Tibial artery (tissue), 4 donors: ENCODE data around the gene BAAT.

Experiments
- DNase-seq, 2 donors: peaks; one replicate each; pipeline ENCODE4 v3.0.0-alpha.2; 2019
- H3K27ac ChIP-seq, 2 donors: fragments of 200-600 bp; sonication (generic) in 1 of 2; 1 replicate in 1 of 2; 2 replicates in 1 of 2; pipeline ENCODE4 v1.5.1; 2018 to 2019; ENCODE audit warnings: mild to moderate bottlenecking in 1 of 2
- H3K27me3 ChIP-seq, 2 donors: fragments of 200-600 bp; sonication (generic) in 1 of 2; one replicate each; pipeline versions ENCODE4 v1.5.1 to v1.6.0; 2016 to 2019
- H3K36me3 ChIP-seq, 3 donors: fragments of 200-600 bp; sonication (generic) in 2 of 3; one replicate each; pipeline ENCODE4 v1.5.1; 2016 to 2019; ENCODE audit warnings: mild to moderate bottlenecking in 2 of 3
- H3K4me1 ChIP-seq, 4 donors: fragments of 200-600 bp; sonication (generic) in 2 of 4; 1 replicate in 3 of 4; 2 replicates in 1 of 4; pipeline ENCODE4 v1.5.1; 2016 to 2019
- H3K4me3 ChIP-seq, 2 donors: fragments of 200-600 bp; sonication (generic) in 1 of 2; 1 replicate in 1 of 2; 2 replicates in 1 of 2; pipeline ENCODE4 v1.5.1; 2018 to 2019; ENCODE audit warnings: mild to moderate bottlenecking in 2 of 2
- H3K9me3 ChIP-seq, 3 donors: fragments of 200-600 bp; sonication (generic) in 1 of 3; one replicate each; pipeline ENCODE4 v1.5.1; 2016 to 2019
- intact Hi-C: fragments of 100-400 bp; cut with DNase I; formaldehyde crosslinking; loops from one replicate; pipeline ENCODE4 v1.15.0; 2023; ENCODE audit warnings: low total_unique reads
- TF ChIP-seq, protein P1 (sequence below), 2 experiments: fragments of 200-600 bp in 1 of 2; fragments of 450-650 bp in 1 of 2; IDR thresholded peaks; one replicate each; pipeline ENCODE4 v1.5.1; 2017 to 2019; ENCODE audit warnings: antibody characterized with exemption in 2 of 2, mild to moderate bottlenecking in 1 of 2, moderate library complexity in 1 of 2

The BAAT gene

DNA sequence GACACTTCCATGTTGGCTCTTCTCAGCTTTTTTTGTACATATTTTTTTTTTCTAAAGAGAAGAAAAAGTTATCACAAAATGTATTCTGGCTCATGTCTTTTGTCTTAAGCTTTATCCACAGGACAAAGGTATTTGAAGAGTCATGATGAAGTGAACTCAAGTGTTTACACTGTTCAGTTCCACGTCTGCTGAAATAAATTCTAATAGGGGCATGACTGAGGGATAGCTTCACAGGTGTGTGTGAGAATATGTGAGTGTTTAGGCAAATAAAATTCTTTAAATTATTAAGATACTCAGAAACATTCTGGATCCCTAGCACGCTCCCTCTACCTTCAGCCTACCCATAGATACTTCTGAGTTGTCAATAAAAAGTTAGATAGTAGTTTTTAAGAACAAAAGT is 59.8 kb downstream of the BAAT start:
- TF ChIP-seq, protein P1, sequence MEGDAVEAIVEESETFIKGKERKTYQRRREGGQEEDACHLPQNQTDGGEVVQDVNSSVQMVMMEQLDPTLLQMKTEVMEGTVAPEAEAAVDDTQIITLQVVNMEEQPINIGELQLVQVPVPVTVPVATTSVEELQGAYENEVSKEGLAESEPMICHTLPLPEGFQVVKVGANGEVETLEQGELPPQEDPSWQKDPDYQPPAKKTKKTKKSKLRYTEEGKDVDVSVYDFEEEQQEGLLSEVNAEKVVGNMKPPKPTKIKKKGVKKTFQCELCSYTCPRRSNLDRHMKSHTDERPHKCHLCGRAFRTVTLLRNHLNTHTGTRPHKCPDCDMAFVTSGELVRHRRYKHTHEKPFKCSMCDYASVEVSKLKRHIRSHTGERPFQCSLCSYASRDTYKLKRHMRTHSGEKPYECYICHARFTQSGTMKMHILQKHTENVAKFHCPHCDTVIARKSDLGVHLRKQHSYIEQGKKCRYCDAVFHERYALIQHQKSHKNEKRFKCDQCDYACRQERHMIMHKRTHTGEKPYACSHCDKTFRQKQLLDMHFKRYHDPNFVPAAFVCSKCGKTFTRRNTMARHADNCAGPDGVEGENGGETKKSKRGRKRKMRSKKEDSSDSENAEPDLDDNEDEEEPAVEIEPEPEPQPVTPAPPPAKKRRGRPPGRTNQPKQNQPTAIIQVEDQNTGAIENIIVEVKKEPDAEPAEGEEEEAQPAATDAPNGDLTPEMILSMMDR (IDR thresholded peaks at IDR 0.05): no peak
- intact Hi-C loops: no loop called here
- no peaks in the 10 kb centered on the region for H3K36me3 ChIP-seq
- H3K9me3 ChIP-seq: no peaks in the 10 kb centered on the region
- H3K4me3 ChIP-seq: no peak overlapping the region
- no peaks in the 10 kb centered on the region for H3K4me1 ChIP-seq
- no peak overlapping the region for H3K27ac ChIP-seq
- no peak for DNase-seq
- no peaks in the 10 kb centered on the region for H3K27me3 ChIP-seq

DNA sequence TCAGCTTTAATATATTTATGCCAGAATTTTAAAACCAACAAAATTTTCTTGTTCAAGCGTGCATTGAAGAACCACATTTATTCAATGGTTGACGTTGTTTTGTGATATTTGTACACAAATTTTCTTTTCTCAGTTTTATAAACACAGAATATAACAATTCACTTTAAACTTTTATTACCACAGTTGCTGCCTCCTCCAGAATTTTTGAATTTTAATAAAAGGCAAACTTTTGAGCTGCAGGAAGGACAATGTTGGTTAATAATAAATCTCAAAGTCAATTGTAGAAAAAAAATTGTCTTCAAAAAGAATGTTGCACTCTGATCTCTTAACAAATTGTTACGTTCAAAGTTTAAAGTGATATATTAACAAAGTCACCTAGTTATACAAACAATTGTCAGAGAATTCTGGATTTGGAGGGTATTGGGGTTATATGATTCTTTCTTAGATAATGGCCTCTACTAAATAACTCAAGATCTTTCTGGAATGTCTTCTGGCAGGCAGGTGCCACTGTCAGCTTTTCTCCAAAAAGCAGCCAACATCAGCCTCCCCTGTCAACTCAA is 60.5 kb downstream of the BAAT start:
- H3K27me3 ChIP-seq: no peaks in the 10 kb centered on the region
- no peak overlapping the region for H3K4me3 ChIP-seq
- intact Hi-C loops: no loop called here
- H3K27ac ChIP-seq: no peak overlapping the region
- H3K9me3 ChIP-seq: no peaks in the 10 kb centered on the region
- no peaks in the 10 kb centered on the region for H3K4me1 ChIP-seq
- TF ChIP-seq, protein P1 (IDR thresholded peaks at IDR 0.05): no peak
- DNase-seq: no peak
- no peaks in the 10 kb centered on the region for H3K36me3 ChIP-seq

DNA sequence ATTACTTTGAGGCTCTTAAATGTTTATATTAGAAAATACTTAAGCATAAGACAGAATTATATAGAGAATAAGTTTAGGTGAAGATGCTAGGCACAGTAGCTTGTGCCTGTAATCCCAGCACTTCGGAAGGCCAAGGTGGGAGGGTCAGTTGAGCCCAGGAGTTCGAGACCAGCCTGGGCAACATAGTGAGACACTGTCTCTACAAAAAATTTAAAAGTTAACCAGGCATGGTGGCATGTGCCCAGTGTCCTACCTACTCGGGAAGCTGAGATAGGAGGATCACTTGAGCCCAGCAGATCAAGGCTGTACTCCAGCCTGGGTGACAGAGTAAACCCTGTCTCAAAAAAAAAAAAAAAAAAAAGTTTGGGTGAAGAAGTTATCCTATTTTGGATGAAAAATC is 61.7 kb downstream of the BAAT start:
- no peak for DNase-seq
- Histone ChIP-seq H3K9me3 (no peaks in the 10 kb centered on the region), H3K4me3 (no peak overlapping the region), H3K36me3 (no peaks in the 10 kb centered on the region), H3K4me1 (no peaks in the 10 kb centered on the region), H3K27ac (no peak overlapping the region), H3K27me3 (peaks cover 0 to 2% of the 10 kb centered on the region in 2 donors)
- TF ChIP-seq, protein P1 (IDR thresholded peaks at IDR 0.05): no peak
- intact Hi-C loops: no loop called here

DNA sequence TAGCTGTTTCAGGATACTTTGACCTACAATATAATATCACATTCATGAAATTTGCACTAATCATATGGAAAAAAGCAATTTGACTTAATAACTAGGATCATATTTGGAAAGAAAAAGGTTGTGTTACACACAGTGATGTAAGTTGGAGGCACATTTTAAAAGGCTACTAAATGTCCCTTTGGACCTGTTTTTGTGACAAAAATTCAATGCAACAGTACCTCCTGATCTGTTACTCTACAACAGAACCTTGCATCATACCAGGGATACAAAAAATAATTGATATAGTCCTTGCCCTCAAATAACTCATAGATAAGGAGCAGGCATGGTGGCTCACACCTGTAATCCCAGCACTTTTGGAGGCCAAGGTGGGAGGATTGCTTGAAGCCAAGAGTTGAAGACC is 67.1 kb downstream of the BAAT start:
- TF ChIP-seq, protein P1 (IDR thresholded peaks at IDR 0.05): no peak
- peaks cover 0 to 2% of the 10 kb centered on the region in 2 donors for H3K27me3 ChIP-seq
- H3K36me3 ChIP-seq: no peaks in the 10 kb centered on the region
- H3K27ac ChIP-seq: no peak overlapping the region
- no peak for DNase-seq
- H3K4me1 ChIP-seq: no peaks in the 10 kb centered on the region
- no peak overlapping the region for H3K4me3 ChIP-seq
- intact Hi-C loops: no loop called here
- no peaks in the 10 kb centered on the region for H3K9me3 ChIP-seq

DNA sequence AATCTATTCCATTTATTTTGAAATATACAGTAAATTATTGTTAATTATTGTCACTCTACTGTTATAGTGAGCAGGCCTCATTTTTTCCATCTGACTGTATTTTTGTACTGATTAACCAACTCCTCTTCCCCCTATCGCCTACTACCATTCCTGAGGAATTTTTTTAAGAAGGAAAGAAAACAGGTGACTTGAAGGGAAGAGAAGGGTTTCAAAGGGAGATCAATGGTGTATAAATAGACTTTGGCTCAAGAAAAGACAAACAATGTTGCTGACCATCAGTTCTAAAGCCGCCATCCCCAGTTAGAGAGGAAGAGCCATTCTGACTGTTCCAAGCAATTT is 69.7 kb downstream of the BAAT start:
- TF ChIP-seq, protein P1 (IDR thresholded peaks at IDR 0.05): no peak
- no peaks in the 10 kb centered on the region for H3K36me3 ChIP-seq
- H3K27me3 ChIP-seq: peaks cover 0 to 2% of the 10 kb centered on the region in 2 donors
- intact Hi-C loops: no loop called here
- H3K4me1 ChIP-seq: no peaks in the 10 kb centered on the region
- H3K27ac ChIP-seq: no peak overlapping the region
- no peaks in the 10 kb centered on the region for H3K9me3 ChIP-seq
- H3K4me3 ChIP-seq: no peak overlapping the region
- no peak for DNase-seq

DNA sequence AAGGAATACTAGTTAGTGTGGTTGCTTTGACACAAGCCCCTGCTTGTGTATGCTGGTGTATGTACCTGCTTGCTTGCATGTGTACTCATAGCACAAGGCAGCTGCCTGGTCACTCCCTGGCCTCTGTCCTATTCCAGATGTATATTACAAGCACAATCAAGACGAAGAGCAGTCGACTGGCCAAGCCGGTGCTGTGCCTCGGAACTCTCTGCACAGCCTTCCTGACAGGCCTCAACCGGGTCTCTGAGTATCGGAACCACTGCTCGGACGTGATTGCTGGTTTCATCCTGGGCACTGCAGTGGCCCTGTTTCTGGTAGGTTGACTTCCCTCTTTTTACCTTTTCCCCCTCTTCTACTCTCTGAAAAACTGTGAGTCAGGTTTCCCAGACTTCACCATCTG is 72.1 kb downstream of the BAAT start:
- Histone ChIP-seq H3K9me3 (no peaks in the 10 kb centered on the region), H3K27me3 (peaks cover 0 to 6% of the 10 kb centered on the region in 2 donors), H3K27ac (no peak overlapping the region), H3K4me3 (no peak overlapping the region), H3K4me1 (no peaks in the 10 kb centered on the region), H3K36me3 (no peaks in the 10 kb centered on the region)
- no peak for DNase-seq
- intact Hi-C loops: no loop called here
- TF ChIP-seq, protein P1 (IDR thresholded peaks at IDR 0.05): no peak
